ENCODE results near the gene PRICKLE2.

DNA sequence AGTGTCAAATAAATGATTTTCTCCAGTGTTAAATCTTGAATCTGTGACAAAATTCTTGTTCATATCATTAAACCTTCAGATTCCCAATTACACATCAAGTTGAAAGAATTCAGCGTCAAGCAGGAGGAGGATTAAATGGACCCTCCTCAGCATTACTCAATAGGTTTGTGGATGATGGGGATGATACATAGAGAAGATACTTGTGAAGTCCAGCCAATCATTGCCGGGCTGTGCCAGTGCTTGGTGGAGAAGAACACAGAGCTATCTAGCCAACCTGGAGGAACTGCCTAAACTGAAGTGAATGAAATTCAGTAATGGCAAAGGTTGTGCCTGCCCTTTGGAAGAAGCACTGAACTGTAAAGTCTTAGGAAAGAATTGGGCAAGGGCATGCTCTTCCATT, 47.0 kb upstream of the PRICKLE2 start:
- no peak for TF ChIP-seq POLR2A (IDR thresholded peaks at IDR 0.05)
- TF ChIP-seq, protein P1, sequence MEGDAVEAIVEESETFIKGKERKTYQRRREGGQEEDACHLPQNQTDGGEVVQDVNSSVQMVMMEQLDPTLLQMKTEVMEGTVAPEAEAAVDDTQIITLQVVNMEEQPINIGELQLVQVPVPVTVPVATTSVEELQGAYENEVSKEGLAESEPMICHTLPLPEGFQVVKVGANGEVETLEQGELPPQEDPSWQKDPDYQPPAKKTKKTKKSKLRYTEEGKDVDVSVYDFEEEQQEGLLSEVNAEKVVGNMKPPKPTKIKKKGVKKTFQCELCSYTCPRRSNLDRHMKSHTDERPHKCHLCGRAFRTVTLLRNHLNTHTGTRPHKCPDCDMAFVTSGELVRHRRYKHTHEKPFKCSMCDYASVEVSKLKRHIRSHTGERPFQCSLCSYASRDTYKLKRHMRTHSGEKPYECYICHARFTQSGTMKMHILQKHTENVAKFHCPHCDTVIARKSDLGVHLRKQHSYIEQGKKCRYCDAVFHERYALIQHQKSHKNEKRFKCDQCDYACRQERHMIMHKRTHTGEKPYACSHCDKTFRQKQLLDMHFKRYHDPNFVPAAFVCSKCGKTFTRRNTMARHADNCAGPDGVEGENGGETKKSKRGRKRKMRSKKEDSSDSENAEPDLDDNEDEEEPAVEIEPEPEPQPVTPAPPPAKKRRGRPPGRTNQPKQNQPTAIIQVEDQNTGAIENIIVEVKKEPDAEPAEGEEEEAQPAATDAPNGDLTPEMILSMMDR (IDR thresholded peaks at IDR 0.05) = no peak

All from right lobe of liver (tissue), 4 donors.